ENCODE measurements around the gene TNIP1.

TNIP1 gene

GRCh38 chr5:151071021-151071420 lies 9.8 kb downstream of the TNIP1 start:
- no peaks in the 10 kb centered on the region for H3K27me3 Mint-ChIP-seq (ENCODE audit: low read depth)
- peaks cover 57% of the 10 kb centered on the region for H3K36me3 Mint-ChIP-seq (ENCODE audit: low read depth)
- no peak overlapping the region for H3K4me3 Mint-ChIP-seq
- H3K9me3 Mint-ChIP-seq, result no peaks in the 10 kb centered on the region
- peaks cover 60% of the 10 kb centered on the region for H3K4me1 Mint-ChIP-seq (ENCODE audit: low read depth)
- no peak overlapping the region for H3K27ac Mint-ChIP-seq

GRCh38 chr5:151070449-151070848 lies 10.4 kb downstream of the TNIP1 start:
- peaks cover 60% of the 10 kb centered on the region for H3K4me1 Mint-ChIP-seq (ENCODE audit: low read depth)
- H3K27me3 Mint-ChIP-seq (ENCODE audit: low read depth), result no peaks in the 10 kb centered on the region
- H3K4me3 Mint-ChIP-seq, result no peak overlapping the region
- no peak overlapping the region for H3K27ac Mint-ChIP-seq
- peaks cover 52% of the 10 kb centered on the region for H3K36me3 Mint-ChIP-seq (ENCODE audit: low read depth)
- no peaks in the 10 kb centered on the region for H3K9me3 Mint-ChIP-seq

GRCh38 chr5:151068433-151069197 lies 12.2 kb downstream of the TNIP1 start:
- Mint-ChIP-seq H3K27ac (peak overlapping the region; percentile 72), H3K36me3 (ENCODE audit: low read depth) (peaks cover 42% of the 10 kb centered on the region), H3K4me1 (ENCODE audit: low read depth) (peaks cover 60% of the 10 kb centered on the region), H3K27me3 (ENCODE audit: low read depth) (no peaks in the 10 kb centered on the region), H3K9me3 (no peaks in the 10 kb centered on the region), H3K4me3 (no peak overlapping the region)

- no peak overlapping the region for H3K27ac Mint-ChIP-seq
- H3K36me3 Mint-ChIP-seq (ENCODE audit: low read depth), result peaks cover 38% of the 10 kb centered on the region
- no peak overlapping the region for H3K4me3 Mint-ChIP-seq
- H3K27me3 Mint-ChIP-seq (ENCODE audit: low read depth), result no peaks in the 10 kb centered on the region
- no peaks in the 10 kb centered on the region for H3K9me3 Mint-ChIP-seq
- H3K4me1 Mint-ChIP-seq (ENCODE audit: low read depth), result peaks cover 62% of the 10 kb centered on the region
Measured at GRCh38 chr5:151067632-151068432, 13.0 kb downstream of the TNIP1 start.

GRCh38 chr5:151066920-151067319 lies 13.9 kb downstream of the TNIP1 start:
- H3K27ac Mint-ChIP-seq, result no peak overlapping the region
- H3K4me1 Mint-ChIP-seq (ENCODE audit: low read depth), result peaks cover 58% of the 10 kb centered on the region
- H3K4me3 Mint-ChIP-seq, result no peak overlapping the region
- H3K27me3 Mint-ChIP-seq (ENCODE audit: low read depth), result no peaks in the 10 kb centered on the region
- no peaks in the 10 kb centered on the region for H3K9me3 Mint-ChIP-seq
- peaks cover 34% of the 10 kb centered on the region for H3K36me3 Mint-ChIP-seq (ENCODE audit: low read depth)

GRCh38 chr5:151065609-151066008 lies 15.2 kb downstream of the TNIP1 start:
- Mint-ChIP-seq H3K9me3 (no peaks in the 10 kb centered on the region), H3K4me1 (ENCODE audit: low read depth) (peaks cover 53% of the 10 kb centered on the region), H3K36me3 (ENCODE audit: low read depth) (peaks cover 37% of the 10 kb centered on the region), H3K4me3 (no peak overlapping the region), H3K27me3 (ENCODE audit: low read depth) (no peaks in the 10 kb centered on the region), H3K27ac (peak overlapping the region; percentile 46)

GRCh38 chr5:151064916-151065499 lies 15.8 kb downstream of the TNIP1 start:
- Mint-ChIP-seq H3K36me3 (ENCODE audit: low read depth) (peaks cover 35% of the 10 kb centered on the region), H3K4me1 (ENCODE audit: low read depth) (peaks cover 54% of the 10 kb centered on the region), H3K4me3 (no peak overlapping the region), H3K27ac (no peak overlapping the region), H3K27me3 (ENCODE audit: low read depth) (no peaks in the 10 kb centered on the region), H3K9me3 (no peaks in the 10 kb centered on the region)

GRCh38 chr5:151063142-151063989 lies 17.5 kb downstream of the TNIP1 start:
- peaks cover 40% of the 10 kb centered on the region for H3K36me3 Mint-ChIP-seq (ENCODE audit: low read depth)
- H3K4me1 Mint-ChIP-seq (ENCODE audit: low read depth), result peaks cover 50% of the 10 kb centered on the region
- no peak overlapping the region for H3K27ac Mint-ChIP-seq
- H3K9me3 Mint-ChIP-seq, result no peaks in the 10 kb centered on the region
- no peak overlapping the region for H3K4me3 Mint-ChIP-seq
- H3K27me3 Mint-ChIP-seq (ENCODE audit: low read depth), result no peaks in the 10 kb centered on the region

- H3K27me3 Mint-ChIP-seq (ENCODE audit: low read depth), result no peaks in the 10 kb centered on the region
- peaks cover 34% of the 10 kb centered on the region for H3K36me3 Mint-ChIP-seq (ENCODE audit: low read depth)
- H3K9me3 Mint-ChIP-seq, result no peaks in the 10 kb centered on the region
- no peak overlapping the region for H3K27ac Mint-ChIP-seq
- H3K4me1 Mint-ChIP-seq (ENCODE audit: low read depth), result peaks cover 44% of the 10 kb centered on the region
- no peak overlapping the region for H3K4me3 Mint-ChIP-seq
Measured at GRCh38 chr5:151062405-151063141, 18.3 kb downstream of the TNIP1 start.

GRCh38 chr5:151060742-151061141 lies 20.1 kb downstream of the TNIP1 start:
- H3K36me3 Mint-ChIP-seq (ENCODE audit: low read depth), result peaks cover 35% of the 10 kb centered on the region
- no peak overlapping the region for H3K4me3 Mint-ChIP-seq
- no peaks in the 10 kb centered on the region for H3K27me3 Mint-ChIP-seq (ENCODE audit: low read depth)

GRCh38 chr5:151058891-151059489 lies 21.8 kb downstream of the TNIP1 start:
- H3K4me1 Mint-ChIP-seq (ENCODE audit: low read depth), result peaks cover 28% of the 10 kb centered on the region

More at GRCh38 chr5:151060742-151061141, 20.1 kb downstream of the TNIP1 start:
- Mint-ChIP-seq H3K4me1 (ENCODE audit: low read depth) (peaks cover 31% of the 10 kb centered on the region), H3K9me3 (no peaks in the 10 kb centered on the region), H3K27ac (peak overlapping the region; percentile 69)

GRCh38 chr5:151058301-151058700 lies 22.5 kb downstream of the TNIP1 start:
- Mint-ChIP-seq H3K27me3 (ENCODE audit: low read depth) (no peaks in the 10 kb centered on the region), H3K9me3 (no peaks in the 10 kb centered on the region), H3K4me3 (no peak overlapping the region), H3K36me3 (ENCODE audit: low read depth) (peaks cover 50% of the 10 kb centered on the region), H3K4me1 (ENCODE audit: low read depth) (peaks cover 30% of the 10 kb centered on the region), H3K27ac (no peak overlapping the region)

More at GRCh38 chr5:151058891-151059489, 21.8 kb downstream of the TNIP1 start:
- H3K9me3 Mint-ChIP-seq, result no peaks in the 10 kb centered on the region
- H3K36me3 Mint-ChIP-seq (ENCODE audit: low read depth), result peaks cover 47% of the 10 kb centered on the region
- H3K27ac Mint-ChIP-seq, result peak overlapping the region; percentile 69
- H3K4me3 Mint-ChIP-seq, result no peak overlapping the region
- H3K27me3 Mint-ChIP-seq (ENCODE audit: low read depth), result no peaks in the 10 kb centered on the region

Measured in T-helper 1 cell treated with Interleukin-12 subunit alpha and Interleukin-12 subunit beta and Interleukin-4 antibody, amounts not matched to agents 30 μg/mL and 1 μg/mL, for 36 hours (primary cell).